GM18867 (cell line): ENCODE data around the gene LRP1.

Experiments used
- ATAC-seq: cut with Tn5 transposase; IDR thresholded peaks from one replicate; pipeline ENCODE4 v1.9.1; 2021; ENCODE audit warnings: mild to moderate bottlenecking, moderate library complexity; ENCODE audit not compliant: unreplicated experiment

Gene LRP1

DNA sequence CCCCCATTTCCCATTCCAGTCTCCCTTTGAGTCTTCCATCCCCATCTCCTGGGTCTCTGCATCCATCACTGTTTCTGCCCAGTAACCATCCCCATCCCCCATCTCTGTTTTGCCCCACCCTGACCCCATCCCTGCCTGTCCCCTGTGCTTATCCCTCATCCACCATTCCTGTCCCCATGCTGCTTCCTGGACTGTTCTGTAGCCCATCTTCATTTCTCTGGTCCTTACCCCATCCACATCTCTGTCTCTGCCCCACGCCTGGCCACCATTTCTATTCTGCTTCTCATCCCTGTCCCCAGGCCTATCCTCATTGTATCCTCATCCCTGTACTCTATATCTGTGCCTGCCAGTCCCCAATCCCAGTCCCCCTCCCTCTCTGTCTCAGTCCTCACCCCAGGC, 92.5 kb downstream of the LRP1 start:
- ATAC-seq, result no peak

DNA sequence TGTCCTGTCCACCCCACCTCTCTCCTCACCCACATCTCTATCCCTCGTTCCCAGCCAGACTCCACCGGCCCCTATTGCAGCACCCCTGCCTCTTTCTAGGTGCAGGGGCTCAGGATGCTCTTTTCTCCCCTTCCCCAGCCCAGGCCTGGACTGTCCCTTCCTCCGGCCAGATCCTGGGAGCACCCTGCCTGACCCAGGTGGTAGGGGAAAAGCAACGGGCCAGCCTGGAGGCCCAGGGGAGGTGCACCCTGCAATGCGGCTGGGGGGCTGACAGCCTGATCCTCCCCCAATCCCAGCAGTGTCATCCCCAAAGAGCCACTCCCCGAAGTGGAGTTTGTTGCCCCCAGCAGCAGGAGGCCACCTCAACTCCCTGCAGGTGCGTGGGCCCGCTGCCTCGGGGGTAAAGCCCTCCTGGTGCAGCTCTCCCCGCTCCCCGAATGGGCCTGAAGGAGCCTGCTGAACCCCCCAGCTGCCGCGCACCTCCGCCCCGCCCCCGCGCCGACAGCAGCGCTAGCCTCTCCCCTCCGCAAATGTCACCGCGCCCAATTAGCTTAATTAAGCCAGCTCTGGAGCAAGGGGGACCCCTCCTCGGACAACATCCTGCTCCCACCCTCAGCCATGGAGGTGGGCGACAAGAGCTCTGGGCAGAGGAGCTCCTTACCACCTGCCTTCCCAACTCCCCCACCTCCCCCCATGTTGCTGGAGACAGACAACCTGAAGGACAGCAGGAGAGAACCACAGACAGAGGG, 93.1 kb downstream of the LRP1 start:
- no peak for ATAC-seq

DNA sequence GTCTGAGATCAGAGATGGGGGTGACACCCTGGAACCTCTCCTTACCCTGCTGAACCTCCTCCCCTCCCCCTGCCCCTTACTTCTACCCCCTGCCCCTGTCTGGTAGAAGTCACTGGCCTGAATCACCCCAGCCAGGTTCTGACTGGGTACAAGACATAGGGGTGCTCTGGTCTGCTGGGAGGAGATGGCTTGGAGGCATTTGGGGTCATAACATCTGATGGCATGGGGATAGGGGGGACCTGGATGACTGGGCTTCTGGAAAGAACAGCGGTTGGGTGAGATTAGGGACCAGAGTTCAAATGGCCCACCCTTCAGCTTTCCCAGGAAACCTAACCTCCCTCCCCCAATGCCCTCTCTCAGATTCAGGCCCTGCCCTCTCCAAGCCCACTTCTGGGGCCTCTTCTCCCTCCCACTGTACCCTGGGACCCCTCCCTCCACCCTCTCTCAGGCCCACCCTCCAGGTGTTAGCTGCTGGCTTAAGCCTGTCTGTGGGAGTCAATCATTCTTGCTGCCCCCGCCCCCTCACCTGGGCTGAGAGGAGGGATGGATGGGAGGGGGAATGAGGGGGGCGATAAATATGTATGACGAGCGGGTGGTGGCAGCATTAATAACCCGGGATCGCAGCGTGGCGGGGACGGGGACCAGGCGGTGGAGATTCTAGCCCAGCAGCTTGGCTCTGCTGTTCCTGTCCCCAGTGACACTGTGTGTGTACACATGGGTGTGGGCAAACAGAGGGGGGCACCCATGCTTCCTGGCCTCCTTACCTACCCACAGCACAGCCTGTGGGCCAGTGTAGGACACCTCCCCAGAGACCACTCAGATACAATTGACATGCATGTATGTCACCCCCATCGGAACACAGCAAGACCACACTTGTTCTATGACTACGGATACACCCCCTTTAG, 94.3 kb downstream of the LRP1 start:
- no peak for ATAC-seq

DNA sequence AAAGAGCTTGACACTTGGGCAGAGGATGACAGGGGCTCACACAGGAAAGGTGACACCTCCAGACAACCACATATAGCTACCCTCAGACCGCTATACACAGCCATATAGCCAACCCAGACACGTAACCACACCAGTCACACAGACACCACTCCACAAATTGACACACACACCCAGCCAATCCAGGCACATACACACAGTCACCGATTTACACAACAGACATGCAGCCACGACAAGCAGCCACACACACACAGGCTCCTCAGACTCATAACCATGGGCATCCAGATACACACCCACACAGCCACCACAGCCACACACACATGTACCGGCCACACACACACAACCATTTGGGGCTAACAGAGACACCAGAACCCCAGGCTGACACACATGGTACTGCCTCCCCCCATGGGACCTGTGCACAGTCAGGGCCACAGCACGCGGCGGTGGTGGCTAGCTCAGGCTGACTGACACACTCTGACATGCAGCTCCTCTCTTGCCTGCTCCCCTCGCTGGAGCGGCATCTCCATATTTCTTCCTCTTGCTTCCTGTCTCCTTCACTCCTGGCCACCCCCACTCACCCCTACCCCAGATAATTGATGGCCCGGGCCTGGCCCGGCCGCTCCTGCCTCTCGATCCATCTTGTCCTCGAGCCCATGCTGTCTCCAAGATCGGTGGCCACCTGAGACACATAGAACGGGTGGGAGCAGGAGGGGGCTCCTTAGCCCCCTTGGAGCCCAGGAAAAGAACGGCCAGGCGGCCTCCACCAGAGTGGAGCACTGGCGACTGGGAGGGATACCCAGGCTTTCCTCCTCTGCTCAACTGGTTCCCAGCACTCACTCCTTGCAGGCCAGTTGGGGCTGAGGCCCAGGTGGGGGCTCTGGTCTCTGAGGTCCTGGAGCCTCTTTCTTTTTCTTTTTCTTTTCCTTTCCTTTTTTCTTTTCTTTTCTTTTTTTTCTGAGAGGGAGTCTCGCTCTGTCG, 95.2 kb downstream of the LRP1 start:
- ATAC-seq, result no peak

DNA sequence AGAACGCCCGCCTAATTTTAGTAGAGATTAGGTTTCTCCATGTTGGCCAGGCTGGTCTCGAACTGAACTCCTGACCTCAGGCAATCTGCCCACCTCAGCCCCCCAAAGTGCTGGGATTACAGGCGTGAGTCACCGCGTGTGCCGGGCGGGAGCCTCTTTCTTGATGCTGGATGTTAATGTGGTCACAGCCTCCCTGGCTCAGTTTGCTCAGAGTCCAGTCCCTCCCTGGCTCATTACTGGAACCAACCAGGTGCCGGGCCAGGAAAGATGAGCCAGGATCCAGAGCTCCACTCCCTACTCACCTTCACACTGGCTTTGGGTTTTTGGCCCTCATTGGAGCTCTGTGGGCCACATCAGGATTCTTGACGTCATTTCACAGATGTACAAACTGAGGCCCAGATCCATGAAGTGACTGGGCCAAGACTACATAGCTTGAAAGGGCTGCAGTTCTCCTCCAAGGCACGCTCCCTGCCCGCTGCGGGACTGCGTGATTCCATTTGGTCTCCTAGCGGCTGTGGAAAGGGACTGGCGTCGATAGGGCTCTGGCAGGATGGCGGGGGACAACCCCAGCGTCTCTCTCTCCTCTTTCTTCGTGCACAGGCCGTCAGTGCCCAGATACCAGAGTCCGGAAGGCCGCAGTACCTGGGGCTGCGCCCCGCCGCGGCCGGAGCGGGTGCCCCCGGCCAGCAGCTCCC, 96.1 kb downstream of the LRP1 start:
- ATAC-seq, result no peak

DNA sequence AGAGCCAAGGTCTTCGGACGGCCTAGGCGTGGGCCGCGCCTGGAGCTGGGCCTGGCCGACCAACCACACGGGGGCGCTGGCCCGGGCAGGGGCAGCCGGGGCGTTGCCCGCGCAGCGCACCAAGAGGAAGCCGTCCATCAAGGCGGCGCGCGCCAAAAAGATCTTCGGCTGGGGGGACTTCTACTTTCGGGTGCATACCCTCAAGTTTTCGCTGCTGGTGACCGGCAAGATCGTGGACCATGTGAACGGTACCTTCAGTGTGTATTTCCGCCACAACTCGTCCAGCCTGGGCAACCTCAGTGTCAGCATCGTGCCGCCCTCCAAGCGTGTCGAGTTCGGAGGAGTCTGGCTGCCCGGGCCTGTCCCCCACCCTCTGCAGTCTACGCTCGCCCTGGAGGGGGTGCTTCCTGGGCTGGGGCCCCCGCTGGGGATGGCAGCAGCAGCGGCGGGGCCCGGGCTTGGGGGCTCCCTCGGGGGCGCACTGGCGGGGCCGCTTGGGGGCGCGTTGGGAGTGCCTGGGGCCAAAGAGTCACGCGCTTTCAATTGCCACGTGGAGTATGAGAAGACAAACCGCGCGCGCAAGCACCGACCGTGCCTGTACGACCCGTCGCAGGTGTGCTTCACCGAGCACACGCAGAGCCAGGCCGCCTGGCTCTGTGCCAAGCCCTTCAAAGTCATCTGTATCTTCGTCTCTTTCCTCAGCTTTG, 96.8 kb downstream of the LRP1 start:
- no peak for ATAC-seq

DNA sequence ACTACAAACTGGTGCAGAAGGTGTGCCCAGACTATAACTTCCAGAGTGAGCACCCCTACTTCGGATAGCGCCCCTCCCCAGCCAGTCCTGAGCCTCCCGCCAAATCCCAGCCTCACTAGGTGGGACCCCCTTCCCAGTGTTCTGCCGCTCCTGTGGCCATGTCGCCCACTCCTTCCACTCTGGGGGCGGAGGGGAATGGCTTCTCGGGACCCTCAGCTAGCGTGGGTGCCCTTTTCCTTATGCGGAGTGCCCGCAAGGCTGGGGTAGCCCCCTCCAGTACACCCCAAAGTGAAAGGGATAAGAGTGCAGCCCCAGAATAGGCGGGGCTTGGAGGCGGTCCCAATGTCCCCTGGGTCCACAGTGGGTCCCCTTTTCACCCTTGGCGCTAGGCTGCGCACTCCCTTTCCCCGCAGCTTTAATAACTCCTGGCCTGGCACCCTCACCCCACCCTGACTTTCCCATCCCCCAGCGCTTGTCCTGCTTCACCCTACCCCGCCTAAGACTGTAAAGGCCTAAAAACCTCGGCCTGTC, 97.5 kb downstream of the LRP1 start:
- ATAC-seq, result no peak

DNA sequence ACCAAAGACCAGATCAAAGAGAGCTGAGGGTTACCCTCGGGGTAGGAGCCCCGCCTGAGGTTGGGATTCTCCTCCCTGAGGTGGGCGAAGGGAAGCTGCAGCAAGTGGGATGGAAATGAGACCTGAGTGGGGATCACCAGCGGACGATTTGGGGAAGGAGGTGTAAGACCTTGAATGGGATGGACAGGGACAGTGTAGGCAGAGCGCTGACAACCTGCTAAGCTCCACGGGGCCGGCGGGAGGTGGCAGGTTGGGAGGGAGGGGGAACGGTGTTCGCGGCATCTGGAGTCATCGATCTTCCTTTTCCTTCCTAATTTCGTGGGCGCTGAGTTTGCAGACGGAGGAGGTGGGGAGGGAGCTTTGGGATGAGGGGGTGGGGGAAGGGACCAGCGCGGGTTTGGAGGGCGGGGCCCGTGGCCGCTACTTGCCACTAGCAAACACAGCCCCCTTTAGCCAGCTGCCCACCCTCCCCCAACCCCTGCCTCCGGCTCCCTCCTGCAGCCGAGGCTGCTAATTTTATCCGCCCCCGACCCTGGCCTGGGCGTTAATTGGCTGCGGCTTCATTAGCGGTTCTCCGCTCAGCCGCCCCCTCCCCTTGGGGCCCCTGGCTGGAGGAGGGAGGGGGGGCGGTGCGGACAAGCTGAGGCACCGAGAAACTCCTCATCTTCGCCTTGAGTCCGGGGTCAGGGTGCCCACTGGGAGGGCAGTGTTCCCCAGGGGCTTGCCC, 98.5 kb downstream of the LRP1 start:
- no peak for ATAC-seq

DNA sequence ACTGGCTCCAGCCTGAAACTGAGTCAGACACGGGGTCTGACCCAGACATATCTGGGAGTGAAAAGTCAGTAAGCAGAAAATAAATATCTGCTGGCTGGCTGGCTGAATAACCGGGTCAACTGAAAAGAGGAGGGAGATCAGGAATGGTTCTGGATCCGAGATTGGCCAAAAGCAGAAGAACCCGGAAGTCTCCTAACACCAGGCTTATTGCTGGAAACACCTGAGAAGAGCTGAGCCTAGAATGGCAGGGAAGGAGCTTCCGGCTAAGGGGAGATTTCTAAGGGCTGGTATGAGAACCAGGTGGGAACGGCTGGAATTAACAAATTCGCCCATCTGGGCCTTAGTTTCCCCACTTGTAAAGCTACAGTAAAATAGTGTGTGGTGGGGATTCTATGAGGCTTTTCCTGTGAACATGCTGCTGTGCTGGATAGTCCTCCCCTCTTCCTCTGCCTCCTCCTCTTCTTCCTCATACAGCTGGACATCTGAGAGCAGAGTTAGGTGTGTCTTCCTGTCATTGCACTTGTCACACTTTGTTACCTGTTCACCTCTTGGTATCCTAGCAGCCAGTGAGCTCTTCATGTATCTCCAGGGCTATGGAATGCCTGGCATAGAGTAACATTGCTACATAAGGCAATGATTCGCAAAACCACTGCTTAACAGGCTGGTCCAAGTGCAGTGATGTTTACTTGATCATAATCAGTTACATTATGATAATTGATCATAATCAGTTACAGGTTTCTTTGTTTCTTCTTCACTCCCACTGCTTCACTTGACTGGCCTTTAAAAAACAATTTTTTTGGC, 99.2 kb downstream of the LRP1 start:
- no peak for ATAC-seq

DNA sequence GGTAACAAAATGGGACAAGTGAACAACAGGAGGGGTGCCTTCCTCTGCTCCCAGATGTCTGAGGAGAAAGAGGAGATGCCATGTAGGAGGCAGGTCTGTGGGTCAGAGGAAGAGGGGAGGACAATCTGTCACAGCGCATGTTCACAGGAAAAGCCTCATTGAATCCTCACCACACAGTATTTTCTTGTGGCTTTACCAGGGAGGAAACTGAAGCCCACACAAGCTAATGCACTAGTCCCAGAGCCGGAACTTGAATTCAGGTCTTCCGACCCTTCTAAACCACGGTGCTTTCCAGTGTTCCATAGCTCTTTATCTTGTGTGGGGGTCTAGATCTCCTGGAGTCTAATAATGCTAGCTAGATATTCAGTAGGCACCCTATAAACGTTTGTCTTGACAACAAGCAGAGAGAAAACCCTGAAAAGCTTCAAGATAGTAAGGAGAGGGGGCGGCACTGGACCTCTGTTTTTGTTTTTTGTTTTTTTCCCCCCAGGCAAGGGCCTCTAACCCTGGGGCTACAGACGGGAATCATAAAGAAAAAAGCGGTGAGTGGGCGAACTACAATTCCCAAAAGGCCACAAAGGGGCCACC, 100.9 kb downstream of the LRP1 start:
- ATAC-seq, result peak; percentile 12

DNA sequence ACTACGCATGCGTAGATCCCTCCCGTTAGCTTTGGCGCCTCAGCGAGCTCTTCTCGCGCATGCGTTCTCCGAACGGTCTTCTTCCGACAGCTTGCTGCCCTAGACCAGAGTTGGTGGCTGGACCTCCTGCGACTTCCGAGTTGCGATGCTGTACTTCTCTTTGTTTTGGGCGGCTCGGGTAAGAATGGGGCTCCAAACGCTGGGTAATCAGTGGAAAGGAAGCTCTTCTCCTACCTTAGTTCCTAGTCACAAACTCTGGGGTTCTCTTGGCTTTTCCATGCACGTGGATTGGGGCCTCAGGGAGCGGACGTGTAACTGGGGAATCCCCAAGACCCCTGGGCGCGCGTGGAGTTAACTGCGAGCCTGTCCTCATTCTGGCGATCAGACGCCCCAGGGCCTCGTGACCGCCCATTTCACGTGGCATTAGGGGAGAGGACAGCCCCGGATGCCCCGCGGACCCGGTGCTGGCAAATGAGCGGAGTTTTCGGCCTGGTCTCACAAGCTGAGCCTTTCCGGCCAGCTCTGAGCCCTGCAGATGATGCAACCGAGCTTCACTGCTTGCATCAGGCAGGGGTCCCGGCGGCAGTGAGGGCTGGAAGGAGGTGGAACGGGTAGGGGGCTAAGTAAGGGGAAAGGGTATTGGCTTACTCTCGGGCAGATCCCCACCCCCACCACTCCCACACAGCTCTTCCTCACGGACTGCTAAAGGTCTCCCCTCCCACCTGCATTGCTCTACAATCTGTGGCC, 101.5 kb downstream of the LRP1 start, which contains the start of gene SHMT2:
Gene SHMT2, plus strand, starts transcription at position 78 of the 747 bp plus-strand sequence. Its CDS starts 68 bp downstream, at position 146.
- peak; percentile 64 for ATAC-seq

DNA sequence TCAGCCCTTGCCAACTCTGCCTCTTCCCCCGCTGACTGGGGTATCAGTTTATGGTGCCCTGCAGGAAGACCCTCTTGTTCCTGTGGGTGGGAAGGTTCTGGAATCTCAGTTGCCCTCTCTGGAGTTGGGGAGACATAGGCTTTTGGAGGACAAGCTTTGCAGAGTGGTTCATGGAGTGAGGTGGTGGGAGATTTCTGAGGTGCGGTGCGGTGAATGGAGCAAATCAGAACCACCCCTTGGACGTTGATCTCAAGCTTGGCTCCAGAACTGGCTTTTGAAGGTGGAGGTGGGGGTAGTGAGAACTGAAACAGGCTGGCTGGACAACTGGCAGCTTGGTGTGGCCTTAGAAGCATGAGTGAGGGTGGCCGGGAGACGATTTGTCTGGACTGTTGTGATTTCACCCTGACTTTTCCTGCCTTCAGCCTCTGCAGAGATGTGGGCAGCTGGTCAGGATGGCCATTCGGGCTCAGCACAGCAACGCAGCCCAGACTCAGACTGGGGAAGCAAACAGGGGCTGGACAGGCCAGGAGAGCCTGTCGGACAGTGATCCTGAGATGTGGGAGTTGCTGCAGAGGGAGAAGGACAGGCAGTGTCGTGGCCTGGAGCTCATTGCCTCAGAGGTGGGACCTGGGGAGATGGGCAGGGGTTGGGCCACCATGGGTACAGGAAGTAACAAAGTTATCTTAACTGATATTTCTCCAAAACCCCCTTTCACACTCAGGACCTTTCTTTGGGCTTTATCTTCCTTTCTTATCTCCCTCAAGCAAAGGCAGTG, 102.3 kb downstream of the LRP1 start:
- no peak for ATAC-seq

DNA sequence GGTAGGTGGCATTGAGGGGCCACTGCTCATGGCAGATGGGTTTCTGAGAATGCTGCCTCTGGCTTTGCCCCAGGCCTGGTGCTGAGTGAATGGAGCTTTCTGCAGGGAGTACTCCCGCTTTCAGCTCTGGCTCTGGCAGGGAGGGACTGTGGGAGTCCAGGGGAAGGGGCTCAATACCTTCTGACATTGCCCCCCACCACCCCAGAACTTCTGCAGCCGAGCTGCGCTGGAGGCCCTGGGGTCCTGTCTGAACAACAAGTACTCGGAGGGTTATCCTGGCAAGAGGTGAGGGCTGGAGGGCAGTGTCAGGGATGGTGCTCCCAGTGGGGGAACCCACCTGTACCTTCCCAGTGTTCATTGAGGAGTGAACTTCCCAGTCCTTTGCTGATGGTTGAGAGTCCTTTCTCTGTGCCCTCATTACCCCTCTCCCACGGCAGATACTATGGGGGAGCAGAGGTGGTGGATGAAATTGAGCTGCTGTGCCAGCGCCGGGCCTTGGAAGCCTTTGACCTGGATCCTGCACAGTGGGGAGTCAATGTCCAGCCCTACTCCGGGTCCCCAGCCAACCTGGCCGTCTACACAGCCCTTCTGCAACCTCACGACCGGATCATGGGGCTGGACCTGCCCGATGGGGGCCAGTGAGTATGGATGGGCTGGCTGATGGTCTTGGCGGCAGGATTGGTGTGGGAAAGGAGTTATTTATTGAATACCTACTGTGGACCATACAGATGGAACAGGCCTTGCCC, 103.2 kb downstream of the LRP1 start:
- ATAC-seq, result no peak

DNA sequence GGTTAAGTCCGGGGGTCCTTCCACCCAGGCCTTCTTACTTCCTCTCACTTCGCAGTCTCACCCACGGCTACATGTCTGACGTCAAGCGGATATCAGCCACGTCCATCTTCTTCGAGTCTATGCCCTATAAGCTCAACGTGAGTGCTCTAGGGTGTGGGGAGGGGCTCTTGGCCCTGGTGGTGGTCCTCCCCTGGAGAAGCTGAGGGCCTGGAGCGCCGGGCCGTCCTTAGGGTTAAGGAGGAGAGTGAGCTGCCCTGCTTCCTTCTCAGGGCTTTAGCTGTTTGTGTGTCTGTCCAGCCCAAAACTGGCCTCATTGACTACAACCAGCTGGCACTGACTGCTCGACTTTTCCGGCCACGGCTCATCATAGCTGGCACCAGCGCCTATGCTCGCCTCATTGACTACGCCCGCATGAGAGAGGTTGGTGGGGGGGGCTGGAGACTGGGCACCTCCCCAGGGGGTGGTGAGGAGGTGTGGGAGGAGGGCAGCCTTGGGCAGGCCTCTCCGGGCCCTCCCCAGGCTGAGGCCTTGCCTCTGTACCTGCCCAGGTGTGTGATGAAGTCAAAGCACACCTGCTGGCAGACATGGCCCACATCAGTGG, 104.0 kb downstream of the LRP1 start:
- no peak for ATAC-seq
